Esophagus squamous epithelium (tissue), 4 donors: Measurements from ENCODE around the gene TCP1.

Source experiments
- CTCF ChIP-seq, 6 experiments: fragments of 450-650 bp in 4 of 6; fragments of 200-600 bp in 2 of 6; sonication (generic) in 2 of 6; IDR thresholded peaks; one replicate each; pipeline ENCODE4 v1.5.1; 2016 to 2019; ENCODE audit warnings: antibody characterized with exemption in 6 of 6, mild to moderate bottlenecking in 4 of 6, moderate library complexity in 4 of 6
- POLR2A ChIP-seq, 4 donors: fragments of 450-650 bp; IDR thresholded peaks; one replicate each; pipeline ENCODE4 v1.6.1; 2017; ENCODE audit warnings: antibody characterized with exemption in 4 of 4, mild to moderate bottlenecking in 4 of 4, moderate library complexity in 3 of 4

DNA sequence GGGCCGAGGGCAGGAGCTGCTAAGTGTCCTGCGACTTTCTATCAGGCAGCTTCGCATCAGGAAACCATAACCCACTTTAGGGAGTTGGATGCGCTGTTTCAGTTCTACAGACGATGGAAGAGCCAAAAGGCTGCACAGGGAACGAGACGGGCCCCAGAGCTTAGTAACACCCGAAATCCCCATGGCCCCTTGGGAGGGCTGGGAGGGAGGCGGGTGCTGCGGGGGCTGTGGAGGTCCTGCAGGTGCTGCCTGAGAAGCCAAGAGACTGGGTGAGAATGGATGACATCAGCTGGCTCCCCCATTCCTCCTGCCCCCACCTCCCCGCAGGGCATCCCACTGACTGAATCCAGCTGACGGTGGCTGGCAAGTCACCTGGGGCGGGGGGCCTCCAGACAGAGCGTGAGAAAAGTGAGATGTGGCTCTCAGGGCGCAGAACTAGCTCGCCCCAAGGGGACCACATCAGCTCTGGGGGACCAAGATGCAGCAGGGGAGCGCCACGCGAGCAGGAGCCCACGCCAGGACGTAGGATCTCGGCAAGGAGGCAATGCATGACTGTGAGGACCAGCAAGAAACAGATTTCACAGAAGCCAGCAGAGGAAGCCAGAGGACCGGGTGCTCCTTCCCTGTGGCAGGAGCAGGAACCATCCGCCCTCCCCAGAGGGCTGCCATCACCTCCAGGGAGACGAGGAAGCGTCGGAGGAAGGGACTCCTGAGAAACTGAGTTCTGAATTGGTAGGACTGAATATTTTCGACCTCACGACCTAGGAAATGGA is 47.5 kb upstream of the TCP1 start:
- TF ChIP-seq CTCF (IDR thresholded peaks at IDR 0.05) (no peak), POLR2A (IDR thresholded peaks at IDR 0.05) (no peak)
